GM18867 (cell line): ENCODE measurements around the gene SCAF4.

ENCODE experiments used
- ATAC-seq: cut with Tn5 transposase; IDR thresholded peaks from one replicate; pipeline ENCODE4 v1.9.1; 2021; ENCODE audit warnings: mild to moderate bottlenecking, moderate library complexity; ENCODE audit not compliant: unreplicated experiment

The SCAF4 gene

GRCh38 chr21:31713973-31714740 lies 17.8 kb downstream of the SCAF4 start:
- ATAC-seq = no peak

GRCh38 chr21:31713115-31713514 lies 18.8 kb downstream of the SCAF4 start:
- ATAC-seq = no peak

- no peak for ATAC-seq
Observed at GRCh38 chr21:31711745-31712285, 20.1 kb downstream of the SCAF4 start.

- no peak for ATAC-seq
Observed at GRCh38 chr21:31711326-31711725, 20.6 kb downstream of the SCAF4 start.

GRCh38 chr21:31710586-31710985 lies 21.3 kb downstream of the SCAF4 start:
- ATAC-seq = no peak

GRCh38 chr21:31708541-31708940 lies 23.4 kb downstream of the SCAF4 start:
- no peak for ATAC-seq

GRCh38 chr21:31707499-31707898 lies 24.4 kb downstream of the SCAF4 start:
- ATAC-seq = no peak

GRCh38 chr21:31706562-31706961 lies 25.4 kb downstream of the SCAF4 start:
- no peak for ATAC-seq

- ATAC-seq = no peak
Observed at GRCh38 chr21:31700040-31700439, 31.9 kb downstream of the SCAF4 start.

GRCh38 chr21:31698461-31698860 lies 33.5 kb downstream of the SCAF4 start:
- ATAC-seq = no peak

- ATAC-seq = no peak
Observed at GRCh38 chr21:31696424-31696823, 35.5 kb downstream of the SCAF4 start.

GRCh38 chr21:31693222-31693621 lies 38.7 kb downstream of the SCAF4 start:
- no peak for ATAC-seq

- no peak for ATAC-seq
Observed at GRCh38 chr21:31688603-31689368, 43.1 kb downstream of the SCAF4 start.

- no peak for ATAC-seq
Observed at GRCh38 chr21:31687108-31687507, 44.8 kb downstream of the SCAF4 start.

- ATAC-seq = no peak
Observed at GRCh38 chr21:31686272-31686915, 45.5 kb downstream of the SCAF4 start.

GRCh38 chr21:31684918-31685317 lies 47.0 kb downstream of the SCAF4 start:
- no peak for ATAC-seq

- ATAC-seq = no peak
Observed at GRCh38 chr21:31683029-31683428, 48.9 kb downstream of the SCAF4 start.

GRCh38 chr21:31682620-31683019 lies 49.3 kb downstream of the SCAF4 start:
- no peak for ATAC-seq

- no peak for ATAC-seq
Observed at GRCh38 chr21:31678478-31678877, 53.4 kb downstream of the SCAF4 start.

- no peak for ATAC-seq
Observed at GRCh38 chr21:31677047-31677446, 54.9 kb downstream of the SCAF4 start.

- no peak for ATAC-seq
Observed at GRCh38 chr21:31675960-31676359, 56.0 kb downstream of the SCAF4 start.

- ATAC-seq = no peak
Observed at GRCh38 chr21:31675318-31675717, 56.6 kb downstream of the SCAF4 start.
